Large intestine (tissue), 3 donors: ENCODE results near the gene SLC35B2. TPM values are rescaled to one million over a fixed set of nuclear protein-coding genes. Genes with fewer than 3 reads are reported as not detected.

Source experiments
- DNase-seq, 2 donors: peaks; one replicate each; pipeline versions ENCODE4 v3.0.0 to v3.0.0-alpha.2; 2013
- H3K27ac ChIP-seq: one replicate; pipeline ENCODE4 v1.5.1; 2013; ENCODE audit warnings: low read length
- H3K27me3 ChIP-seq: 2 replicates; pipeline ENCODE4 v1.6.1; 2013; ENCODE audit warnings: low read length; ENCODE audit not compliant: control insufficient read depth, insufficient read depth
- H3K36me3 ChIP-seq: 2 replicates; pipeline ENCODE4 v1.6.1; 2013; ENCODE audit warnings: low read length; ENCODE audit not compliant: control insufficient read depth, insufficient read depth
- H3K4me1 ChIP-seq: one replicate; pipeline ENCODE4 v1.6.1; 2013; ENCODE audit warnings: low read length; ENCODE audit not compliant: control insufficient read depth, insufficient read depth
- H3K4me3 ChIP-seq: one replicate; pipeline ENCODE4 v1.5.1; 2013; ENCODE audit warnings: low read length
- H3K9me3 ChIP-seq: one replicate; pipeline ENCODE4 v1.6.1; 2013; ENCODE audit warnings: mild to moderate bottlenecking, low read depth, low read length, moderate library complexity; ENCODE audit not compliant: control insufficient read depth
- WGBS: methylation state at CpG from one replicate; pipeline ENCODE4 v1.1.5; 2013; ENCODE audit warnings: low lambda C conversion rate; ENCODE audit not compliant: insufficient coverage; 5-methylcytosine and 5-hydroxymethylcytosine counted together
- polyA plus RNA-seq: library from polyadenylated mRNA; unstranded; fragments of 120-200 nt; gene quantifications from one replicate; pipeline ENCODE4 v1.2.1, GENCODE V29; 2013

SLC35B2 gene
- polyA plus RNA-seq, 1 donor: 43.5 TPM

- no CpG with 5 or more reads among the region's 7 CpGs for WGBS
- peaks cover 54% of the 10 kb centered on the region for H3K4me1 ChIP-seq
Observed at GRCh38 chr6:44227148-44227793, 30.1 kb downstream of the SLC35B2 start.

GRCh38 chr6:44226368-44227147, 30.8 kb downstream of the SLC35B2 start:
- Histone ChIP-seq H3K4me3 (no peak overlapping the region), H3K4me1 (peaks cover 59% of the 10 kb centered on the region), H3K9me3 (no peaks in the 10 kb centered on the region), H3K27ac (peak overlapping the region; percentile 6), H3K36me3 (peaks cover 19% of the 10 kb centered on the region), H3K27me3 (peaks cover 2% of the 10 kb centered on the region)
- DNase-seq: peak in 1 of 2 donors; percentile 24
- 38% methylated on average over 3 of the region's 15 CpGs for WGBS

More at GRCh38 chr6:44227148-44227793, 30.1 kb downstream of the SLC35B2 start:
- Histone ChIP-seq H3K27me3 (peaks cover 2% of the 10 kb centered on the region), H3K36me3 (peaks cover 24% of the 10 kb centered on the region), H3K9me3 (no peaks in the 10 kb centered on the region), H3K4me3 (no peak overlapping the region), H3K27ac (no peak overlapping the region)
- peak in 1 of 2 donors; percentile 55 for DNase-seq

DNA sequence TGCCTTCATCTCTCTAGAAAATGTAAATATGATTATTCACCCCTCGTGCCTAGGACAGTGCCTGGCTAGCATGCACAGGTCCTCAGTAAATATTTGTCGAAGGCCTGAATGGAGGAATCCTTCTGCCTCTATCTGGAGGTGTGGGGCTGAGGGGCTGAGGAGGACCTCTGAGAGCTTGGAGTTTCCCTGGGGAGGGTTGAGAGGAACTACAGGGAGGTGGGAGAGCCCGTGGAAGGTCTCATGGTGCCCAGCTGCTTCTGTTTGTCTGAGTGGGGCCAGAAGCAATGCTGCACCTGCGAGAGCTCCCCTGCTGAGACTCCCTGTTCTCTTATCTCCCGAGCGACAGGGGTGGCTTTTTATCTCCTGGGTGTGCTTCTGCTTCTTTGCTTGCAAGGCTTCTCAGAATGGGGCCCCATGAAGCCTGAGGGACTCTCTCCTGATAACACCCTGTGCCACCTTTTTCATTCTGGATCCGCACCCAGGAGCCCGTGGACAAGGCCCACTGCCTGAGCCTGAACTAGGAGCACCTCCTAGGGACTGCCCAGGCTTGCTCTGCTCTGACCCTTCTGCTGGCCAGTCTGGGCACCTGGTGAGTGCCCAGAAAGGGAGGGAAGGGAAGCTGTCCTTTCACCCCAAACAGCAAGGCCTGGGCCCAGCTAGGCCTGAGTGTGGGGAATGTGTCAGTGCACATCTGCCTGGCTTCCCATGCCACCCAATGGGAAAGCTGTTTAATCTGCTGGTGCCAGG, 31.6 kb downstream of the SLC35B2 start:
- Histone ChIP-seq H3K4me3 (no peak overlapping the region), H3K9me3 (no peaks in the 10 kb centered on the region), H3K27me3 (peaks cover 2% of the 10 kb centered on the region), H3K27ac (peak overlapping the region; percentile 6), H3K4me1 (peaks cover 66% of the 10 kb centered on the region), H3K36me3 (peaks cover 16% of the 10 kb centered on the region)
- DNase-seq: peak in 1 of 2 donors; percentile 71
- WGBS: no CpG with 5 or more reads among the region's 8 CpGs

DNA sequence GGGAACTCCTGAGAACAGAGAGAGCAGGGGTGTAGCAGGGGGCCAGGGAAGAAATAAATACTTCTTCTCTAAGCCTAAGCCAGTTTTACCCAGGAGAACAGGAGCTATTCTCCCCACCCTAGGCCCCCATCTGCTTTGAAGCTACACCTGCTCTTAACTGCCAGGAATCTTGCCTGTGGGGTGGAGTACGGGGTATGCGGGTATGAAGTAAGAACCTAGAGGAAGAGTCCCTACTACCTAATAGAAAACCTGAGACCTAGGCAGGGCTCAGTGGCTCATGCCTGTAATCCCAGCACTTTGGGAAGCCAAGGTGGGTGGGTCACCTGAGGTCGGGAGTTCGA, 32.4 kb downstream of the SLC35B2 start:
- H3K27ac ChIP-seq: no peak overlapping the region
- peak in 1 of 2 donors; percentile 35 for DNase-seq
- no CpG with 5 or more reads among the region's 4 CpGs for WGBS
- no peaks in the 10 kb centered on the region for H3K9me3 ChIP-seq
- H3K4me1 ChIP-seq: peaks cover 66% of the 10 kb centered on the region
- H3K4me3 ChIP-seq: no peak overlapping the region
- peaks cover 12% of the 10 kb centered on the region for H3K36me3 ChIP-seq
- peaks cover 2% of the 10 kb centered on the region for H3K27me3 ChIP-seq

DNA sequence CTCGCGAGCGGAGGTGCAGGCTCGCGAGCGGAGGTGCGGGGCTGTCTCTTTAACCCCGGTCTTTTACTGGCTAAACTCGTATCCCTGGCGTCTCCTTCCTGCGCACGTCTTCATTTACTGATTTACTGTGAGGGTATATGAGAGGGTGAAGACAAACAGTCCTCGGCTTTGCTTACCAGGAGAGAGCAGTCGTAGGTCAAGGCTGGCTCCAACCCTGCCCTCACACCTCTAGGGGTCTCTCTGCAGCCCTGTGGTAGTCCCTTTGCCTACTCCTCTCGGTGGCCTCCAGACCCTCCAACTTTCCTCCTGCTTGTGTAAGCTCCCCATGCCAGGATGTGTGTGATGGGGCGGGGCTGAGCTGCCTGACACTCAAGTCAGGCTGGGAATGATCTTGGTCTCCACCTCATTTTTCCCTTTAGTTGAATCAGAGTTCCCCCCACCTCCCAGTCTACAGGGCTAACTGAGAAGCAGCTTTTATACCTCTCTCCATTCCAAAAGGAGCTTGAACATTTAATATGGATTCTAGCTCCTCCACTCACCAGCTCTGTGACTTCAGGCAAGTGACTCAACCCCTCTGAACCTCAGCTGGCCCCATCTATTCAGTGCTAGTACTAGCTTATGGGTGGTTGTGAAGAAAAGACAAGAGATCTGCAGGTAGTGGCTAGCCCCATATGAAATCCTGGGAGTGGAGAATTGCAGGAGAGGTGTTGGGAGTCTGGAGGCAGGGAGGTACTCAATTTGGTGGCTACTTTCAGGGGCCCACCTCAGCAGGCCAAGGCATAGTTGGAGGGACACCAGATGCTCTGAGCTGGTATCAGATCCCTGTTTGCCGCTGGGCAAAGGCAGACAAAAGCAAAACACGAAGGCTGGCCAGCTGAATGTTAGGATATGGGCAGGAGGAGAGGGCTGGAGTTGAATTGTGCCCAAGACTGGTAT, 33.0 kb downstream of the SLC35B2 start:
- WGBS: 67% methylated on average over 1 of the region's 18 CpGs
- Histone ChIP-seq H3K27ac (peak overlapping the region; percentile 13), H3K4me3 (peak overlapping the region; percentile 37), H3K36me3 (peaks cover 9% of the 10 kb centered on the region), H3K9me3 (no peaks in the 10 kb centered on the region), H3K27me3 (peaks cover 2% of the 10 kb centered on the region), H3K4me1 (peaks cover 67% of the 10 kb centered on the region)
- DNase-seq: peak in 1 of 2 donors; percentile 56

GRCh38 chr6:44223319-44224028, 33.9 kb downstream of the SLC35B2 start, which contains the start of gene SLC29A1:
Gene SLC29A1, plus strand, starts transcription at chr6:44223595. Its CDS starts 3,719 bp downstream, at chr6:44227314.
- peaks cover 4% of the 10 kb centered on the region for H3K36me3 ChIP-seq
- no peaks in the 10 kb centered on the region for H3K9me3 ChIP-seq
- peak in 1 of 2 donors; percentile 72 for DNase-seq
- peaks cover 2% of the 10 kb centered on the region for H3K27me3 ChIP-seq
- H3K4me1 ChIP-seq: peaks cover 72% of the 10 kb centered on the region
- no CpG with 5 or more reads among the region's 73 CpGs for WGBS
- peak within 1 kb of the TSS; percentile 26 for H3K27ac ChIP-seq
- H3K4me3 ChIP-seq: peak within 1 kb of the TSS; percentile 37

DNA sequence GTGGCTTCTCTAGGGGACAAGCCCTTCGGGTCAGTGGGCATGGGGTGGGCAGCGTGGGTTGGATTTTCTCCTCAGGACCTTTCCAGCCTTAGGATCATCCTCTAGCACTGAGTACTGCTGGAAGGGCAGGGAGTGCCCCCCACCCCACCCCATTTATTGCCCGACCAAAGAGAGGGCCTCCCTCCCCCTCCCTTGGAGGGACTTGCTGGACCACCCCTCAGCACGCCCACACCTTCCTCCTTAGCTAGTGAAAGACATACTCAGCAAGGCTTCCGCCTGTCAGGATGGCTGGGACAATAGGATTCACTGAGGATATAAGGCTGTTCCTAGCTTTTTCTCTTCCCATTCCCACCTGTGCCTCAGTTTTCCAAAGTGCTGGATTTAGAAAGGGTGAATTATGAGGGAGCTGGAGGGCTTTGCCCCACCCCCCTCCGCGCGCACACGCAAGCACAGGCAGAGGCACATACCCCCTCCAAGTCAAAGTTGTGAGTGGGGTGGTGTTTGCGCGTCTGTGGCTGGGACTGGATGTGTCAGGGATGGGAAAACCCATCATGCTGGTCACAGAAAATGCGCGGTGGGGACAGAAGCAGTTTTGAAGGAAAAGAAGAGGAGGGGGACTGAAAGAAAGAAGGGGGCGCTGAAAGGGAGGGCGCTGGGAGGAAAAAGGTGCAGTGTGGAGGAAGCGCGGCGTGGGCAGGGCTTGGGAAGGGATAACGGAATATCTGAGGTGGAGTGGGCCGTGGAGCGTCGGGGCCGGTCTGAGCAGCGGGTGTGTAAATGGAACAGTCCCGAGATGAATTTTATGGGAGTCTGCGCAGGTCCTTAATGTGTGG, 34.6 kb downstream of the SLC35B2 start:
- peak overlapping the region; percentile 26 for H3K27ac ChIP-seq
- no peaks in the 10 kb centered on the region for H3K36me3 ChIP-seq
- H3K4me3 ChIP-seq: peak overlapping the region; percentile 37
- H3K4me1 ChIP-seq: peaks cover 70% of the 10 kb centered on the region
- no peak for DNase-seq
- H3K9me3 ChIP-seq: no peaks in the 10 kb centered on the region
- H3K27me3 ChIP-seq: peaks cover 2% of the 10 kb centered on the region
- 19% methylated on average over 4 of the region's 26 CpGs for WGBS

DNA sequence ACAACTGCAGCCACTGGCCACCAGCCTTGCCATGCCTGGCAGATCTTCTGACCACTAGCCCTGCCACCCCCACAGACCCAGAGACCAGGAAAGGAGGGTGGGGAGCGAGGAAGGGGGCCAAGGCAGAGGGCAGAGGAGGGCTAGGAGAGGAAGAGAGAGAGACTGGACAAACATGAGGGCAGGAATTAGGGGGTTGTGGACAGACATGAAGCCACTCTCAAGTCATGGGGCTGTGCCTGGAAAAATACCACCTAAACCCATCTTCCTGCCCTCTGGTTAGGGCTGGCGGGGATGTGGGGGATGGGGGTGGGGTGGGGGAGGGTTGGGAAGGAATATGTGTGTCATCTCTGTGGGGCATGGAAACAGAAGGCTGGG, 35.4 kb downstream of the SLC35B2 start:
- Histone ChIP-seq H3K27ac (peak overlapping the region; percentile 42), H3K27me3 (peaks cover 2% of the 10 kb centered on the region), H3K9me3 (peaks cover 2% of the 10 kb centered on the region), H3K4me1 (peaks cover 65% of the 10 kb centered on the region), H3K36me3 (no peaks in the 10 kb centered on the region), H3K4me3 (no peak overlapping the region)
- DNase-seq: no peak
- no CpG with 5 or more reads among the region's 2 CpGs for WGBS
